ENCODE measurements around the gene CD109.

The CD109 gene

GRCh38 chr6:73727114-73727513, 31.1 kb downstream of the CD109 start:
- DNase-seq (ENCODE audit: low spot score), result no peak

- DNase-seq (ENCODE audit: low spot score), result no peak
Observed at GRCh38 chr6:73728548-73729205, 32.7 kb downstream of the CD109 start.

- DNase-seq (ENCODE audit: low spot score), result no peak
Observed at GRCh38 chr6:73731285-73731684, 35.3 kb downstream of the CD109 start.

- DNase-seq (ENCODE audit: low spot score), result peak; percentile 76
Observed at GRCh38 chr6:73732845-73733675, 37.1 kb downstream of the CD109 start.

GRCh38 chr6:73733791-73734190, 37.8 kb downstream of the CD109 start:
- DNase-seq (ENCODE audit: low spot score), result no peak

GRCh38 chr6:73734832-73735453, 38.9 kb downstream of the CD109 start:
- no peak for DNase-seq (ENCODE audit: low spot score)

- no peak for DNase-seq (ENCODE audit: low spot score)
Observed at GRCh38 chr6:73738367-73739028, 42.5 kb downstream of the CD109 start.

- peak; percentile 62 for DNase-seq (ENCODE audit: low spot score)
Observed at GRCh38 chr6:73739096-73739495, 43.1 kb downstream of the CD109 start.

- DNase-seq (ENCODE audit: low spot score), result no peak
Observed at GRCh38 chr6:73742433-73742832, 46.4 kb downstream of the CD109 start.

- no peak for DNase-seq (ENCODE audit: low spot score)
Observed at GRCh38 chr6:73743081-73743480, 47.1 kb downstream of the CD109 start.

GRCh38 chr6:73743556-73743955, 47.6 kb downstream of the CD109 start:
- DNase-seq (ENCODE audit: low spot score), result no peak

GRCh38 chr6:73746787-73747186, 50.8 kb downstream of the CD109 start:
- no peak for DNase-seq (ENCODE audit: low spot score)

- DNase-seq (ENCODE audit: low spot score), result no peak
Observed at GRCh38 chr6:73747289-73747688, 51.3 kb downstream of the CD109 start.

GRCh38 chr6:73752943-73753342, 56.9 kb downstream of the CD109 start:
- DNase-seq (ENCODE audit: low spot score), result no peak

- no peak for DNase-seq (ENCODE audit: low spot score)
Observed at GRCh38 chr6:73766040-73766439, 70.0 kb downstream of the CD109 start.

- DNase-seq (ENCODE audit: low spot score), result no peak
Observed at GRCh38 chr6:73768558-73768957, 72.6 kb downstream of the CD109 start.

GRCh38 chr6:73769976-73770375, 74.0 kb downstream of the CD109 start:
- no peak for DNase-seq (ENCODE audit: low spot score)

GRCh38 chr6:73774311-73774774, 78.3 kb downstream of the CD109 start:
- peak; percentile 10 for DNase-seq (ENCODE audit: low spot score)

GRCh38 chr6:73779943-73780342, 83.9 kb downstream of the CD109 start:
- no peak for DNase-seq (ENCODE audit: low spot score)

- DNase-seq (ENCODE audit: low spot score), result no peak
Observed at GRCh38 chr6:73782911-73783310, 86.9 kb downstream of the CD109 start.

- DNase-seq (ENCODE audit: low spot score), result no peak
Observed at GRCh38 chr6:73784726-73785505, 88.9 kb downstream of the CD109 start.

GRCh38 chr6:73790574-73790973, 94.6 kb downstream of the CD109 start:
- DNase-seq (ENCODE audit: low spot score), result no peak

Measured in LoVo (cell line).